IMR-90 (cell line): ENCODE results near the gene HDAC9. TPM values are rescaled to one million over a fixed set of nuclear protein-coding genes. Genes with fewer than 3 reads are reported as not detected.

Experiments used
- ATAC-seq: fragments of 200-7000 bp; cut with Tn5 transposase; 2 replicates; pipeline ENCODE4 v1.9.1; 2020; ENCODE audit warnings: low read depth, mild to moderate bottlenecking, moderate library complexity
- BruUV-seq: library from RNA; stranded (reverse); fragments of 400-500 nt; replicated peaks from 2 replicates; lab custom pipeline; 2021; lab: Mats Ljungman, UMichigan
- CTCF ChIA-PET: fragments of 300-600 bp; formaldehyde crosslinking; extraction: SDS; loops from one replicate; lab custom pipeline; 2021; ENCODE audit warnings: antibody characterized with exemption; lab: Yijun Ruan, JAX
- POLR2A ChIA-PET: fragments of 300-600 bp; sonication (Branson Sonifier 250); formaldehyde crosslinking; loops from one replicate; lab custom pipeline; 2022; ENCODE audit warnings: antibody characterized with exemption; ENCODE audit not compliant: unreplicated experiment; lab: Charles Lee
- DNase-seq: peaks from one replicate; pipeline ENCODE4 v3.0.0; 2013
- H2AFZ ChIP-seq: replicated peaks from 2 replicates; pipeline ENCODE3; 2013; ENCODE audit warnings: low read length, mild to moderate bottlenecking; ENCODE audit not compliant: poor library complexity
- H2AK5ac ChIP-seq: 2 replicates; pipeline ENCODE4 v1.6.1; 2013; ENCODE audit warnings: low read depth, low read length, inconsistent platforms
- H2AK9ac ChIP-seq: replicated peaks from 2 replicates; pipeline ENCODE3; 2013; ENCODE audit warnings: mild to moderate bottlenecking, low read depth, low read length, moderate library complexity; ENCODE audit not compliant: poor library complexity
- H2BK120ac ChIP-seq: 2 replicates; pipeline ENCODE4 v1.6.1; 2013; ENCODE audit warnings: low read depth, low read length, inconsistent platforms
- H2BK15ac ChIP-seq: 3 replicates; pipeline ENCODE4 v1.6.1; 2013; ENCODE audit warnings: low read depth, low read length, inconsistent platforms
- H2BK20ac ChIP-seq: 2 replicates; pipeline ENCODE4 v1.6.1; 2013; ENCODE audit warnings: low read depth, mild to moderate bottlenecking, inconsistent platforms, low read length, moderate library complexity
- H2BK5ac ChIP-seq: 2 replicates; pipeline ENCODE4 v1.6.1; 2013; ENCODE audit warnings: mild to moderate bottlenecking, low read depth, low read length, inconsistent platforms; ENCODE audit not compliant: poor library complexity, severe bottlenecking
- H3K14ac ChIP-seq: replicated peaks from 2 replicates; pipeline ENCODE4 v1.6.1; 2013; ENCODE audit warnings: low read depth, low read length, inconsistent platforms
- H3K18ac ChIP-seq: 2 replicates; pipeline ENCODE4 v1.6.1; 2013; ENCODE audit warnings: low read depth, low read length, control low read depth
- H3K23ac ChIP-seq: 2 replicates; pipeline ENCODE4 v1.6.1; 2013; ENCODE audit warnings: low read depth, low read length, inconsistent platforms
- H3K27ac ChIP-seq: 2 replicates; pipeline ENCODE4 v1.5.1; 2013; ENCODE audit warnings: mild to moderate bottlenecking, control low read depth, low read length; ENCODE audit not compliant: insufficient read depth
- H3K27me3 ChIP-seq: 2 replicates; pipeline ENCODE4 v1.6.1; 2013; ENCODE audit warnings: low read length; ENCODE audit not compliant: control insufficient read depth, insufficient read depth
- H3K36me3 ChIP-seq: 2 replicates; pipeline ENCODE4 v1.6.1; 2013; ENCODE audit warnings: low read length, mixed read lengths; ENCODE audit not compliant: control insufficient read depth, insufficient read depth
- H3K4ac ChIP-seq: 2 replicates; pipeline ENCODE4 v1.6.1; 2013; ENCODE audit warnings: low read depth, low read length, inconsistent platforms
- H3K4me1 ChIP-seq: 2 replicates; pipeline ENCODE4 v1.6.1; 2013; ENCODE audit warnings: low read length, mixed read lengths; ENCODE audit not compliant: control insufficient read depth, insufficient read depth
- H3K4me2 ChIP-seq: 2 replicates; pipeline ENCODE4 v1.6.1; 2013; ENCODE audit warnings: low read depth, mild to moderate bottlenecking, control low read depth, low read length, moderate library complexity
- H3K4me3 ChIP-seq: 2 replicates; pipeline ENCODE4 v1.5.1; 2013; ENCODE audit warnings: low read depth, mild to moderate bottlenecking, control low read depth, low read length, moderate library complexity; ENCODE audit not compliant: insufficient read depth
- H3K56ac ChIP-seq: 2 replicates; pipeline ENCODE4 v1.6.1; 2013; ENCODE audit warnings: low read length, inconsistent platforms; ENCODE audit not compliant: insufficient read depth; ENCODE audit errors: extremely low read depth
- H3K79me1 ChIP-seq, 2 experiments: 2 replicates each; pipeline ENCODE4 v1.6.1; 2013; ENCODE audit warnings: low read length in 2 of 2, inconsistent platforms in 1 of 2, low read depth in 1 of 2
- H3K9ac ChIP-seq: 2 replicates; pipeline ENCODE4 v1.6.1; 2013; ENCODE audit warnings: low read depth, low read length, control low read depth
- H3K9me1 ChIP-seq: 2 replicates; pipeline ENCODE4 v1.6.1; 2013; ENCODE audit warnings: low read length, inconsistent platforms; ENCODE audit not compliant: insufficient read depth
- H3K9me3 ChIP-seq: 2 replicates; pipeline ENCODE4 v1.6.1; 2013; ENCODE audit warnings: low read length; ENCODE audit not compliant: control insufficient read depth, insufficient read depth
- H4K20me1 ChIP-seq: 2 replicates; pipeline ENCODE4 v1.6.1; 2013; ENCODE audit warnings: low read length, inconsistent platforms; ENCODE audit not compliant: insufficient read depth
- H4K5ac ChIP-seq: 2 replicates; pipeline ENCODE4 v1.6.1; 2013; ENCODE audit warnings: mild to moderate bottlenecking, low read depth, low read length, control low read depth
- H4K8ac ChIP-seq, 2 experiments: 2 replicates each; pipeline ENCODE4 v1.6.1; 2013; ENCODE audit warnings: low read depth in 2 of 2, low read length in 2 of 2, control low read depth in 1 of 2, inconsistent platforms in 1 of 2
- H4K91ac ChIP-seq: 2 replicates; pipeline ENCODE4 v1.6.1; 2013; ENCODE audit warnings: low read depth, low read length, inconsistent platforms; ENCODE audit not compliant: insufficient read depth
- FOS ChIP-seq: fragments of 150-350 bp; IDR thresholded peaks from 2 replicates; pipeline ENCODE4 v1.6.1; 2016; ENCODE audit warnings: low read depth, low read length
- NFE2L2 ChIP-seq: fragments of 150-350 bp; IDR thresholded peaks from 2 replicates; pipeline ENCODE4 v1.6.1; 2016; ENCODE audit warnings: low read depth, mild to moderate bottlenecking, low read length
- WGBS, 2 experiments: methylation state at CpG; one replicate each; pipeline versions ENCODE4 v1.1.5 to v1.1.7; 2013; ENCODE audit warnings: missing lambda C conversion rate in 2 of 2; ENCODE audit not compliant: insufficient read length in 1 of 2; ENCODE audit errors: extremely low coverage in 2 of 2; 5-methylcytosine and 5-hydroxymethylcytosine counted together
- dilution Hi-C: fragments of 300-500 bp; cut with HindIII; formaldehyde crosslinking; loops from one replicate; pipeline ENCODE4 v1.14.3; 2018; ENCODE audit warnings: low sequenced_read_pairs; ENCODE audit not compliant: unreplicated experiment
- in situ Hi-C: fragments of 300-500 bp; cut with MboI; formaldehyde crosslinking; loops from 3 replicates; pipeline ENCODE4 v1.14.3; 2019; ENCODE audit warnings: low sequenced_read_pairs, inconsistent platforms, mixed read lengths
- intact Hi-C: fragments of 100-400 bp; cut with micrococcal nuclease; formaldehyde crosslinking; loops from 2 replicates; pipeline ENCODE4 v1.10.0; 2022
- polyA plus RNA-seq, 3 experiments: library from polyadenylated mRNA; depleted of rRNA; stranded (reverse); fragments of >200 nt; gene quantifications; 2 replicates each; pipeline ENCODE4 v1.2.3, GENCODE V29; 2012; ENCODE audit warnings: low replicate concordance in 1 of 3
- total RNA-seq: library from RNA; depleted of rRNA; stranded (reverse); fragments of >200 nt; gene quantifications from 2 replicates; pipeline ENCODE4 v1.2.3, GENCODE V29; 2012
- TF ChIP-seq, protein P1 (sequence below): fragments of 150-350 bp; IDR thresholded peaks from 2 replicates; pipeline ENCODE4 v1.6.1; 2017; ENCODE audit warnings: mild to moderate bottlenecking, antibody characterized with exemption, low read length, low read depth

HDAC9 gene
- total and polyA plus RNA-seq, 2 of the 4 experiments (the other 2 are of a cell fraction) = 4.3 to 24.7 TPM

GRCh38 chr7:18667466-18667865 is 171.9 kb downstream of the HDAC9 start:
- Histone ChIP-seq H3K9me3 (no peaks in the 10 kb centered on the region), H3K56ac (no peak overlapping the region), H3K4me2 (no peak overlapping the region), H4K91ac (no peak overlapping the region), H3K4me1 (no peaks in the 10 kb centered on the region), H2BK5ac (peak overlapping the region; percentile 79), H3K27me3 (no peaks in the 10 kb centered on the region), H3K27ac (no peak overlapping the region), H3K9ac (no peak overlapping the region), H3K36me3 (no peaks in the 10 kb centered on the region), H3K4me3 (no peak overlapping the region), H2BK120ac (peak overlapping the region; percentile 26; the same call in 1 of the 2 replicates), H4K8ac (peak overlapping the region in 1 of 2 experiments; percentile 17; a peak in 1 of 4 replicates), H3K79me1 (no peaks in the 10 kb centered on the region; a peak in 1 of 4 replicates), H4K20me1 (no peaks in the 10 kb centered on the region), H3K23ac (no peak overlapping the region), H2AFZ (no peak overlapping the region), H4K5ac (no peak overlapping the region), H2BK15ac (no peak overlapping the region), H2BK20ac (no peak overlapping the region), H3K4ac (no peak overlapping the region), H3K9me1 (no peaks in the 10 kb centered on the region), H2AK9ac (no peak overlapping the region), H3K14ac (no peak overlapping the region), H3K18ac (no peak overlapping the region), H2AK5ac (no peak overlapping the region)
- POLR2A ChIA-PET = no interaction called here
- ATAC-seq = peak; percentile 79
- DNase-seq = peak; percentile 80
- in situ Hi-C loops (loop anchor here (10.0 kb wide), 1 partner anchor 313 kb away; no protein-coding TSS in a partner anchor), dilution Hi-C loops (no loop called here), intact Hi-C loops (loop anchor here (5.0 kb wide), 1 partner anchor 440 kb away; no protein-coding TSS in a partner anchor)
- WGBS, 2 experiments = no CpG with 5 or more reads among the region's 1 CpG
- no TSS peak for BruUV-seq
- CTCF ChIA-PET = no interaction called here
- TF ChIP-seq FOS (peak; percentile 29; the same call in 1 of the 2 replicates), NFE2L2 (no peak)
- TF ChIP-seq, protein P1, sequence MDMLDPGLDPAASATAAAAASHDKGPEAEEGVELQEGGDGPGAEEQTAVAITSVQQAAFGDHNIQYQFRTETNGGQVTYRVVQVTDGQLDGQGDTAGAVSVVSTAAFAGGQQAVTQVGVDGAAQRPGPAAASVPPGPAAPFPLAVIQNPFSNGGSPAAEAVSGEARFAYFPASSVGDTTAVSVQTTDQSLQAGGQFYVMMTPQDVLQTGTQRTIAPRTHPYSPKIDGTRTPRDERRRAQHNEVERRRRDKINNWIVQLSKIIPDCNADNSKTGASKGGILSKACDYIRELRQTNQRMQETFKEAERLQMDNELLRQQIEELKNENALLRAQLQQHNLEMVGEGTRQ = no peak
